Esophagus squamous epithelium (tissue), 5 donors: ENCODE measurements around the gene MLH3. TPM values are rescaled to one million over a fixed set of nuclear protein-coding genes. Genes with fewer than 3 reads are reported as not detected.

Experiments
- DNase-seq: peaks from one replicate; lab custom pipeline; 2025; lab: John Stamatoyannopoulos, UW
- H3K27ac ChIP-seq, 4 donors: fragments of 200-600 bp; sonication (generic); one replicate each; pipeline ENCODE4 v1.5.1; 2016 to 2019; ENCODE audit warnings: mild to moderate bottlenecking in 1 of 4
- H3K27me3 ChIP-seq, 4 donors: fragments of 200-600 bp; sonication (generic); 1 replicate in 3 of 4; 2 replicates in 1 of 4; pipeline versions ENCODE4 v1.5.1 to v1.6.0; 2017 to 2021; ENCODE audit warnings: antibody characterized with exemption in 1 of 4
- H3K36me3 ChIP-seq, 3 donors: fragments of 200-600 bp; sonication (generic); one replicate each; pipeline ENCODE4 v1.5.1; 2016 to 2019
- H3K4me1 ChIP-seq, 3 donors: fragments of 200-600 bp; sonication (generic); one replicate each; pipeline ENCODE4 v1.5.1; 2017 to 2019
- H3K4me3 ChIP-seq, 4 donors: fragments of 200-600 bp; sonication (generic); 1 replicate in 3 of 4; 2 replicates in 1 of 4; pipeline ENCODE4 v1.5.1; 2016 to 2019; ENCODE audit warnings: mild to moderate bottlenecking in 2 of 4, moderate library complexity in 1 of 4
- H3K9me3 ChIP-seq, 3 donors: fragments of 200-600 bp; sonication (generic); one replicate each; pipeline ENCODE4 v1.5.1; 2016 to 2019
- CTCF ChIP-seq, 6 experiments: fragments of 450-650 bp in 4 of 6; fragments of 200-600 bp in 2 of 6; sonication (generic) in 2 of 6; IDR thresholded peaks; one replicate each; pipeline ENCODE4 v1.5.1; 2016 to 2019; ENCODE audit warnings: antibody characterized with exemption in 6 of 6, mild to moderate bottlenecking in 4 of 6, moderate library complexity in 4 of 6
- POLR2A ChIP-seq, 4 donors: fragments of 450-650 bp; IDR thresholded peaks; one replicate each; pipeline ENCODE4 v1.6.1; 2017; ENCODE audit warnings: antibody characterized with exemption in 4 of 4, mild to moderate bottlenecking in 4 of 4, moderate library complexity in 3 of 4
- WGBS, 2 donors: methylation state at CpG; one replicate each; pipeline ENCODE4 v1.1.5; 2018; 5-methylcytosine and 5-hydroxymethylcytosine counted together
- intact Hi-C: fragments of 100-400 bp; cut with DNase I; formaldehyde crosslinking; loops from one replicate; pipeline ENCODE4 v1.15.0; 2022
- total RNA-seq, 4 donors: library from RNA; depleted of rRNA; stranded (reverse); fragments of >200 nt; gene quantifications; one replicate each; pipeline ENCODE4 v1.1.0, GENCODE V29; 2016
- donor health status: DM: yes; HTN: yes; CAD: no.

The MLH3 gene
- total RNA-seq, 4 donors from 2014 or later: 8.4 to 39.7 (median 11.0) TPM

- Histone ChIP-seq H3K9me3 (no peaks in the 10 kb centered on the region), H3K36me3 (peaks cover 0 to 21% (median 0%) of the 10 kb centered on the region in 3 donors), H3K4me3 (no peak overlapping the region), H3K27me3 (no peaks in the 10 kb centered on the region), H3K27ac (no peak overlapping the region), H3K4me1 (peaks cover 0 to 77% (median 22%) of the 10 kb centered on the region in 3 donors)
- no peak for DNase-seq
- 87 to 95% methylated on average over 5 of the region's 5 CpGs for WGBS, 2 donors
- intact Hi-C loops: no loop called here
- no peak for TF ChIP-seq CTCF (IDR thresholded peaks at IDR 0.05)
- TF ChIP-seq POLR2A (IDR thresholded peaks at IDR 0.05): no peak
These were observed 5.0 kb downstream of the MLH3 start for GRCh38 chr14:75046275-75046674.

- peak overlapping the region in 1 of 4 donors; percentile 22 for H3K4me3 ChIP-seq
- DNase-seq: no peak
- no peak for TF ChIP-seq CTCF (IDR thresholded peaks at IDR 0.05)
- no peak for TF ChIP-seq POLR2A (IDR thresholded peaks at IDR 0.05)
- WGBS, 2 donors: 52 to 54% methylated on average over 5 to 6 of the region's 8 CpGs
- intact Hi-C loops: no loop called here
- H3K9me3 ChIP-seq: no peaks in the 10 kb centered on the region
- peaks cover 0 to 27% (median 0%) of the 10 kb centered on the region in 3 donors for H3K36me3 ChIP-seq
- H3K27ac ChIP-seq: peak overlapping the region in 3 of 4 donors; percentile 8 to 53 (median 45)
- no peaks in the 10 kb centered on the region for H3K27me3 ChIP-seq
- peaks cover 0 to 68% (median 15%) of the 10 kb centered on the region in 3 donors for H3K4me1 ChIP-seq
These were observed 6.5 kb downstream of the MLH3 start for GRCh38 chr14:75044752-75045151.

- intact Hi-C loops: no loop called here
- Histone ChIP-seq H3K4me3 (peak overlapping the region in 1 of 4 donors; percentile 22), H3K27me3 (no peaks in the 10 kb centered on the region), H3K36me3 (peaks cover 0 to 30% (median 0%) of the 10 kb centered on the region in 3 donors), H3K27ac (peak overlapping the region in 3 of 4 donors; percentile 7 to 53 (median 45)), H3K4me1 (peaks cover 0 to 63% (median 12%) of the 10 kb centered on the region in 3 donors), H3K9me3 (no peaks in the 10 kb centered on the region)
- DNase-seq: no peak
- no peak for TF ChIP-seq POLR2A (IDR thresholded peaks at IDR 0.05)
- no peak for TF ChIP-seq CTCF (IDR thresholded peaks at IDR 0.05)
- WGBS, 2 donors: 10 to 31% methylated on average over 2 of the region's 2 CpGs
These were observed 6.9 kb downstream of the MLH3 start for GRCh38 chr14:75044322-75044721.

- Histone ChIP-seq H3K4me3 (no peak overlapping the region), H3K9me3 (no peaks in the 10 kb centered on the region), H3K4me1 (peaks cover 0 to 47% (median 5%) of the 10 kb centered on the region in 3 donors), H3K36me3 (peaks cover 5 to 53% (median 10%) of the 10 kb centered on the region in 3 donors), H3K27ac (peak overlapping the region in 2 of 4 donors; percentile 7 to 31), H3K27me3 (no peaks in the 10 kb centered on the region)
- intact Hi-C loops: no loop called here
- DNase-seq: no peak
- WGBS, 2 donors: 64 to 69% methylated on average over 6 of the region's 6 CpGs
- TF ChIP-seq CTCF (IDR thresholded peaks at IDR 0.05) (no peak), POLR2A (IDR thresholded peaks at IDR 0.05) (no peak)
These were observed 9.2 kb downstream of the MLH3 start for GRCh38 chr14:75042035-75042434.

- no peak for DNase-seq
- Histone ChIP-seq H3K4me1 (peaks cover 0 to 43% (median 5%) of the 10 kb centered on the region in 3 donors), H3K9me3 (no peaks in the 10 kb centered on the region), H3K4me3 (no peak overlapping the region), H3K27me3 (no peaks in the 10 kb centered on the region), H3K27ac (peak overlapping the region in 2 of 4 donors; percentile 7 to 31), H3K36me3 (peaks cover 5 to 57% (median 10%) of the 10 kb centered on the region in 3 donors)
- TF ChIP-seq CTCF (IDR thresholded peaks at IDR 0.05): no peak
- no peak for TF ChIP-seq POLR2A (IDR thresholded peaks at IDR 0.05)
- WGBS, 2 donors: 90% methylated on average over 4 of the region's 4 CpGs
- intact Hi-C loops: no loop called here
These were observed 9.7 kb downstream of the MLH3 start for GRCh38 chr14:75041613-75042012.
